Endothelial cell (in vitro differentiated cells): Measurements from ENCODE around the gene ANXA3. TPM values are rescaled to one million over a fixed set of nuclear protein-coding genes. Genes with fewer than 3 reads are reported as not detected.

Experiments used
- DNase-seq: peaks from one replicate; pipeline ENCODE4 v3.0.0; 2021; ENCODE audit warnings: low spot score
- H3K27ac Mint-ChIP-seq: one replicate; pipeline ENCODE4 v1.8.0; 2021; ENCODE audit warnings: mixed read lengths, inconsistent platforms; ENCODE audit not compliant: unreplicated experiment
- H3K27me3 Mint-ChIP-seq: one replicate; pipeline ENCODE4 v1.8.0; 2021; ENCODE audit warnings: mild to moderate bottlenecking, moderate library complexity, mixed read lengths, inconsistent platforms; ENCODE audit not compliant: unreplicated experiment
- H3K36me3 Mint-ChIP-seq: one replicate; pipeline ENCODE4 v1.8.0; 2021; ENCODE audit warnings: mild to moderate bottlenecking, low read depth, mixed read lengths, inconsistent platforms; ENCODE audit not compliant: unreplicated experiment
- H3K4me1 Mint-ChIP-seq: one replicate; pipeline ENCODE4 v1.8.0; 2021; ENCODE audit warnings: mild to moderate bottlenecking, mixed read lengths, inconsistent platforms; ENCODE audit not compliant: unreplicated experiment
- H3K4me3 Mint-ChIP-seq: one replicate; pipeline ENCODE4 v1.8.0; 2021; ENCODE audit warnings: mild to moderate bottlenecking, mixed read lengths, inconsistent platforms; ENCODE audit not compliant: unreplicated experiment
- H3K9me3 Mint-ChIP-seq: one replicate; pipeline ENCODE4 v1.8.0; 2021; ENCODE audit warnings: mixed read lengths, inconsistent platforms; ENCODE audit not compliant: unreplicated experiment
- total RNA-seq: library from RNA; stranded (reverse); fragmentation: NEBNext Ultra II Directional; extraction: Animal tissue kit (Norgen Biotek cat#: 25700); gene quantifications from one replicate; pipeline ENCODE4 v1.2.1, GENCODE V29; 2021; ENCODE audit not compliant: unreplicated experiment
- TF ChIP-seq, protein P1 (sequence below): fragments of 200-600 bp; sonication (generic); IDR thresholded peaks from one replicate; pipeline ENCODE4 v1.5.0; 2021; ENCODE audit warnings: antibody characterized with exemption; ENCODE audit not compliant: unreplicated experiment

Gene ANXA3
- total RNA-seq, 1 donor from 2014 or later = 30.4 TPM

DNA sequence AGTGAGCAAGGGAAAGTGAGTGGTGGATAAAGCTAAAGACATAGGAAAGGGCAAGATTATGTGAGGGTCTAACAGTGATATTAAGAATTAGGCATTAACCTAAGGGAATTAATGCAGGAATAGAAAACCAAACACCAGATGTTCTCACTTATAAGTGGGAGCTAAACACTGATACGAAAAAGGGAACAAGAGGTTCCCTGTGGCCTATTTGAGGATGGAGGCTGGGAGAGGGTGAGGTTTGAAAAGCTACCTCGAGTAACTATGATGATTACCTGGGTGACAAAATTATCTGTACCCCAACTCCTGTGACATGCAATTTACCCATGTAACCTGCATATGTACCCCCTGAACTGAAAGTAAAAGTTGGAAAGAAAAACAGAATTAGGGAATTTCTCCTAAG lies 79.0 kb downstream of the ANXA3 start:
- Mint-ChIP-seq H3K4me1 (peaks cover 3% of the 10 kb centered on the region), H3K36me3 (peaks cover 5% of the 10 kb centered on the region), H3K9me3 (no peaks in the 10 kb centered on the region), H3K4me3 (no peak overlapping the region), H3K27me3 (no peaks in the 10 kb centered on the region), H3K27ac (no peak overlapping the region)
- no peak for DNase-seq
- TF ChIP-seq, protein P1, sequence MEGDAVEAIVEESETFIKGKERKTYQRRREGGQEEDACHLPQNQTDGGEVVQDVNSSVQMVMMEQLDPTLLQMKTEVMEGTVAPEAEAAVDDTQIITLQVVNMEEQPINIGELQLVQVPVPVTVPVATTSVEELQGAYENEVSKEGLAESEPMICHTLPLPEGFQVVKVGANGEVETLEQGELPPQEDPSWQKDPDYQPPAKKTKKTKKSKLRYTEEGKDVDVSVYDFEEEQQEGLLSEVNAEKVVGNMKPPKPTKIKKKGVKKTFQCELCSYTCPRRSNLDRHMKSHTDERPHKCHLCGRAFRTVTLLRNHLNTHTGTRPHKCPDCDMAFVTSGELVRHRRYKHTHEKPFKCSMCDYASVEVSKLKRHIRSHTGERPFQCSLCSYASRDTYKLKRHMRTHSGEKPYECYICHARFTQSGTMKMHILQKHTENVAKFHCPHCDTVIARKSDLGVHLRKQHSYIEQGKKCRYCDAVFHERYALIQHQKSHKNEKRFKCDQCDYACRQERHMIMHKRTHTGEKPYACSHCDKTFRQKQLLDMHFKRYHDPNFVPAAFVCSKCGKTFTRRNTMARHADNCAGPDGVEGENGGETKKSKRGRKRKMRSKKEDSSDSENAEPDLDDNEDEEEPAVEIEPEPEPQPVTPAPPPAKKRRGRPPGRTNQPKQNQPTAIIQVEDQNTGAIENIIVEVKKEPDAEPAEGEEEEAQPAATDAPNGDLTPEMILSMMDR = no peak

DNA sequence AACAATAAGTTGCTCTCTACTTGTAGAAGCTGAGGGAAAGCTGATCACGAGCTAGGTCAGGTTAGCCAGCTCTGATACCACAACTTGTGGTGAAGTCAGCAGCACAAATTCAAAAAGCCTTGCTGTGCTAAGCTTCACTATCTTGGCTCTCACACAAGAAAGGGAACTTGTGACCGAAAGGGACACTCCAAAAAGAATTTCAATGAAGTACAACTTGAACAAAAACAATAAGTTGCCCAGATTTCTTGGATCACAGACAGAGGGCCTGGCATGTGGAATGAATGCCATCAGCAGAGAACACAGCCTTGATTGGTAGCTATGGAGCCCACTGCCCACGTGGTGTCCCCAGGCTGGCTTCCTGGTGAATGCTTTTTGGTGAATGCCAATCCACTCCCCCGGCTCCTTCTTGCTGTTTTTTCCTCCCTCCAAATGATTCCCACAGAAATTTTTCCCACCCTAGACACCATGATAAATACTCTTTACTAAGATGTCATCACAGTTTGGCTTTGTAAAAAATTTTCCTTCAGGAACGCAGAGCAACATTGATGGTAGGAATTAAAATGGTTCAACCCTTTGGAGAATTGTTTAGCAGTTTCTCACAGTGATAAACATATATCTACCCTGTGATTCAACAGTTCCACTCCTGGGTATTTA lies 82.6 kb downstream of the ANXA3 start:
- Mint-ChIP-seq H3K9me3 (no peaks in the 10 kb centered on the region), H3K27me3 (no peaks in the 10 kb centered on the region), H3K4me3 (no peak overlapping the region), H3K4me1 (peaks cover 11% of the 10 kb centered on the region), H3K27ac (no peak overlapping the region), H3K36me3 (peaks cover 1% of the 10 kb centered on the region)
- TF ChIP-seq, protein P1 = no peak
- DNase-seq = no peak

DNA sequence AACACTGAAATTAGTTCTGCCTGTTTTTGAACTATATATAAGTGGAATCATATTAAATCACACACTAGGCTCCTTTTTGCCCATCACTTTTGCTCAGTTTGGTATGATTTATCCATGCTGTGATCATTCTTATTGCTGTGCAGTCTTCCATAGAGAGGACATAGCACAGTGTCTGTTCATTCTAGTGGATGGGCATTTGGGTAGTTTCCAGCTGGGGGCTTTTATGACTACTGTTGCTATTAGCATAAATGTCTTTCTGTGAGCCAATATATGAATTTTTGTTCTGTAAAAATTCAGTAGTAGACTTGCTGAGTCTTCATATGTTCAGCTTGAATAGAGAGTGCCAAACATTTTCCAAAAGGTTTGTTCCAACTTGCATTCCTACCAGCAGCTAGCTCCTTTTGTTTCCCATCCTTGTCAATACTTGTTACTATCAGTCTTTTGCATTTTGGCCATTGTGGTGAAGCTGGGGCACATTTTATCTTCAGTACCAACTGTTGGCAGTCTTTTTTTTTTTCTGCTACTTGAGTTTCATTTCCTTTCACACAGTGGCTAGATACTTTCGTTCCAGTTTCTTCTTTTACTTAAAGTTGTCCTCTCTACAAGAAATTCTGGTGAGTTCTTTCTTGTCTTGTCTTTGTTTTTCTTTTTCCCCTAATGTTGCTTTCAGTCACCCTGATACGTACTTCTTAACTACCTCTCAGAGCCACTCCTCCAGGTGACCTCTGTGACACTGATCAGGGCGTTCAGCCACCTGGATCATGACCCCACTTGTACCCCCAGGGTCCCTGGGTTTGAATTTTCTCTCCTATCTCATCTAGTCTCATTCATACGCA lies 87.0 kb downstream of the ANXA3 start:
- Mint-ChIP-seq H3K9me3 (no peaks in the 10 kb centered on the region), H3K36me3 (no peaks in the 10 kb centered on the region), H3K4me1 (peaks cover 28% of the 10 kb centered on the region), H3K27ac (peak overlapping the region; percentile 81), H3K27me3 (no peaks in the 10 kb centered on the region), H3K4me3 (no peak overlapping the region)
- DNase-seq = no peak
- TF ChIP-seq, protein P1 = no peak

DNA sequence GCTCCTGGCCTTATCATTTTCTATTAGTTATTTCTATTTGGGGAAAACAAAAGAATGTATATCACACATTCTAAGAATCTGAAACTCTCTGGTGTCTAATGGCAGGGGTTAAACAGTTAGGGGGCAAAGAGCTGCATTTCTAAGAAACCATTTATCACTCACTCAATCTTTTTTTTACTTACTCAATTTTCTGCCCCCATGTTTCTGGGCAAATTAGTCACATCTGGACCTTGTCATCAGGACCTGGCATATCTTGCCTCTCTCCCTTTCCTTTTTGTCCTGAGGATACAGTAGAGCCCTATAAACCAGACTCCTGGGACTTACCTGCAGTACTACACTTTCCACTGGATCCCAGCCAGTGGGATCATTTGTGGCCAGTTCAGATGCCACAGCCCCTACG lies 89.1 kb downstream of the ANXA3 start:
- TF ChIP-seq, protein P1 = no peak
- no peak for DNase-seq
- Mint-ChIP-seq H3K4me3 (no peak overlapping the region), H3K27ac (no peak overlapping the region), H3K9me3 (no peaks in the 10 kb centered on the region), H3K4me1 (peaks cover 40% of the 10 kb centered on the region), H3K36me3 (no peaks in the 10 kb centered on the region), H3K27me3 (no peaks in the 10 kb centered on the region)

DNA sequence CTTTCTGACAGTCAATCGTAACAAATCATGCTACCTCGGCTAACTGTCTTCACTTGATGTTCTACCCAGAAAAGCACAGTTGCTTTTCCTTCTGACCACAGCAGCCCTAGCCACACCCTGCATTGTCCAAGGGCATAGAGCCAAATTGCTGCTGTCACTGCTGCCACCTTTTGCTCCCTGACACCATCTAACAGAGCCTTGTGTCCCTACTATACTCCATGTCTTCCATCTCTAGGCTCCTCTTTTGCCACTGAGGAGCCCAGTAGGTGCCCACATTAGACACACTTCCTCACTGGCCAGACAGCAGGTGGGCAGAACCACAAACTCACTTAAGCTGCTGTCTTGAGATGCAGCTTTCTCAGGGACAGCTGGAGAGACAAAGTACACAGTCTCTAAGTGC lies 91.4 kb downstream of the ANXA3 start:
- Mint-ChIP-seq H3K4me3 (no peak overlapping the region), H3K36me3 (no peaks in the 10 kb centered on the region), H3K27me3 (peaks cover 2% of the 10 kb centered on the region)

More for the DNA sequence above, 91.4 kb downstream of the ANXA3 start:
- H3K4me1 Mint-ChIP-seq = peaks cover 56% of the 10 kb centered on the region
- no peak for DNase-seq
- no peak overlapping the region for H3K27ac Mint-ChIP-seq
- no peaks in the 10 kb centered on the region for H3K9me3 Mint-ChIP-seq
- TF ChIP-seq, protein P1 = no peak
